ENCODE measurements around the gene UQCRHL.

DNA sequence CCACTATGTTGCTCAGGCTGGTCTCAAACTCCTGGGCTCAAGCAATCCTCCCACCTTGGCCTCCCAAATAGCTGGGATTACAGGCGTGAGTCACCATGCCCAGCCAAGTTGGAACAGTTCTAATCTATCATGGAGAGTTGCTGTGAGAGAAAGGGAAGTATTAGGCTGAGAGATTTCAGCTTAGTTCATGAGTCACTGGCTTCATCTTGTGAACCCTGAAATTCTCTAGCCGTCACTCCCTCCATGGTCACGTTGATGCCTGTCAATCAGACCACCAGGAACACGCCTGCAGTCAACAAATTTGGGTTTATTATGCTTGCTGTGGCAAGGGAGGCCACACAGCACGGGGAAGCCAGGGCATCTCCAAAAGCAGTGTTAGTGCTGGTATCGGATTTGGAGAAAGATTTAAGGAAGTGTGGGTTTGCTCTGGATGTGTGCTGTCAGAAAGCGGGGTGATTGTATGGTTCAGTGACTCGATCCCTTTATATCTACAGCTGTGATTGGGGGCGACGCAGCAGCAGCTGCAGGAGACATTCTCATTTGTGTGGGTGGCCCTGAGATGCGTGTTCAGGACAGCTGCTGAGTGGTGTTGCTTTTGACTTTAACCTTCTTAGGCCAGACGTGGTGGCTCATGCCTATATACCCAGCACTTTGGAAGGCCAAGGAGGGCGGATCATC lies 18.7 kb downstream of the UQCRHL start:
- TF ChIP-seq POLR2A (IDR thresholded peaks at IDR 0.05; ENCODE audit: low read length): no peak
- no peak for TF ChIP-seq GATA1 (IDR thresholded peaks at IDR 0.05; ENCODE audit: low read depth, low read length)
